Epidermal melanocyte (primary cell): ENCODE data around the gene MYL10.

ENCODE experiments used
- DNase-seq: peaks from one replicate; pipeline ENCODE4 v3.0.0; 2011; ENCODE audit warnings: low spot score; ENCODE audit not compliant: insufficient read length

Gene MYL10

DNA sequence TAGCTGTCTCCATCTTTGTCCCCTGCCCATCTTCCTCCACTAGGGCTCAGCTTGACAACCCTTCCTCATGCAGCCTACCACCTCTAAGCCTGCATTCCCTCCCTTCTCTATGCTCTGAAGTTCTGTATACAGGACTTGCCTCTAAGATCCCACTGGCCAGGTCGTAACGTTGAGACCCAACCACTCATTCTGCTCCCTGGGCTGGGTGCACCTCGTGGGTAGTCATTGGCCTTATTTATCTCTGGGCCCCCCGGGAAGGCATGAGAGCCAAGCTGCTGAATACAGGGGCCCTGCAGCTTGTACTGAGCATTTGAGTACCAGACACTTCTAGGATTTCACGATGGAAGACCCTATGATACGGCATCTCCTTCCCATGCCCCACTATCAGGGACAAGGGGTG, 31.2 kb downstream of the MYL10 start:
- DNase-seq = no peak

DNA sequence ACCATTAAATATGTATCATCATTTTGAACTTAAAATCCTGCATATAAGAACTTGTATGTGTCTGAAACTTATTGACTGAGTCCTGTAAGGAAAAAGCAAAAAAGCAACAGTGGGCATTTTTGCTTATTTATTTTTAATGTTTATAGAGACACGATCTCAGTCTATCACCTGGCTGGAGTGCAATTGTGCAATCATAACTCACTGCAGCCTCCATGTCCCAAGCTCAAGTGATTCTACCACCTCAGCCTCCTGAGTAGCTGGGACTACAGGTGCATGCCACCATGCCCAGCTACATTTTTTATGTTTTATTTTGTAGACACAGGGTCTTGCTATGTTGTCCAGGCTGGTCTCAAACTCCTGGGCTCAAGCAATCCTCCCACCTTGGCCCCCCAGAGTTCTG, 32.2 kb downstream of the MYL10 start:
- no peak for DNase-seq

- DNase-seq = no peak
Observed at GRCh38 chr7:101595766-101596537, 33.1 kb downstream of the MYL10 start.

- no peak for DNase-seq
Observed at GRCh38 chr7:101595246-101595645, 33.9 kb downstream of the MYL10 start.

GRCh38 chr7:101594790-101595189, 34.3 kb downstream of the MYL10 start:
- no peak for DNase-seq

GRCh38 chr7:101593556-101593955, 35.5 kb downstream of the MYL10 start:
- no peak for DNase-seq

- DNase-seq = no peak
Observed at GRCh38 chr7:101591504-101591903, 37.6 kb downstream of the MYL10 start.

GRCh38 chr7:101590663-101591435, 38.2 kb downstream of the MYL10 start:
- DNase-seq = no peak

DNA sequence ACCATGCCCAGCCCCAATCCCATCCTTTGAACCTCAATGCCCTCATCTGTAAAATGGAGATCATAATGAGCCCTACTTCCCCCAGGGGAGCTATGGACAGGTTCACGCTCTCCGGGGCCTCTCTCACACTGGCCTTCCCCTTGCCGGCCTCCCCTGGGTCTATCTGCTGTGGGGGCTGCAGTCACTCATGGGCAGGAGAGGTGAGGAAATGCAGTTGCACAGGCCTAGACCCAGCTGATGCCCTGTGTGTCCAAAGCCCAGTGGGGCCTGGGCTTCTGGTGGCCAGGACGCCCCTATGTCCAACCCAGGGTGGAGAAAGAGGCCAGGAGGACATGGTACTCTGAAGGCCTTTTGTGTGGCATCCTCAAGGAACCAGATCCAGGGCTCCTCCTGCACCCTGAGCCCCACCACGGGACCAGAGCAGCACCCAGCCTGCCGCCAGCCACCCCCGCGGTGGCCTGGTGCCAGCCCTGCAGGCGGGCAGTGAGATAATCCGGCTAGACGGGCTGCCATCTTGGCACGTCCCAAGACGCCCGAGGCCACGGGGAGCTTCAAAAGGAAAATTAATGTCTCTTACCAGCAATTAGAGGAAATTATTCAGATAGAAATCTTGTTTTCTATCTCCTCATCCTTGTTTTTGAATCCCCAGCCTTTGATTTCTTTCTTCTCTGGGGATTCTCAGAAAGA, 39.0 kb downstream of the MYL10 start:
- no peak for DNase-seq

DNA sequence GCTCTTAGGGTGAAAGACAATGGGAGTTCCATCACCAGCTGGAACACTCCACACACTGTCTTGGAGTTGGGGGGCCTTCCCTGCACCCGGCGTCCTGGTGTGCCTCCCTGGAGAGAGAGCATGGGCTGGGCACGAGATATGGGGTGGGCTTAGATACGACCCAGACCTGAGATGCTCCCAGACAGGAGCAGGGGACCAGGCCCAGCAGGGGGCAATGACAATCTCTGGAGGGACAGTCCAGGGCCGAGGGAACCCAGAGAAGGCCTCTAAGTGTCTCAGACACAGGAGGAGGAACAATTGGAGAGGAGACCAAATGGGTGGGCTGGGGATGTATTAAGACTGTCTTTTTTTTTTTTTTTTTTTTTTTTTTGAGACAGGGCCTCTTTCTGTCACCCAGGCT, 40.0 kb downstream of the MYL10 start:
- no peak for DNase-seq

- no peak for DNase-seq
Observed at GRCh38 chr7:101588131-101588935, 40.8 kb downstream of the MYL10 start.

GRCh38 chr7:101586906-101587677, 42.0 kb downstream of the MYL10 start:
- DNase-seq = no peak

GRCh38 chr7:101586078-101586905, 42.8 kb downstream of the MYL10 start:
- no peak for DNase-seq

DNA sequence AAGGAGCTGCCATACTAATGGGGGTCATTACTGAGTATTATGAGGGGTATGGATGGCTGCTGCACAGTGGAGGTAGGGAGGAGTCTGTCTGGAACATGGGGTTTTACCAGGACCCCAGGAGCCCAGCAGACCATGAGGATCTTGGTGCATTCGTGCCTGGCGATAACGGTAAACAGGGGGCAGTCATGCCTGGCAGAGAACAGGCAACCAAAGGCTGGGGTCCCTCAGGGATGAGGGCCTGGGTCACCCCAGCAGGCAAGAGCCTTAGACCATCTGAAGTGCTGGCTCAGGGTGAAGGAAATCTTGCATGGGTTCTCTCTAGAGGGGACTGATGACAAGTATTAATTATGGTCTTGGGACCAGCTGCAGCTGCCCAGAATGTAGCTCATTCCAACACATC, 46.1 kb downstream of the MYL10 start:
- DNase-seq = no peak

DNA sequence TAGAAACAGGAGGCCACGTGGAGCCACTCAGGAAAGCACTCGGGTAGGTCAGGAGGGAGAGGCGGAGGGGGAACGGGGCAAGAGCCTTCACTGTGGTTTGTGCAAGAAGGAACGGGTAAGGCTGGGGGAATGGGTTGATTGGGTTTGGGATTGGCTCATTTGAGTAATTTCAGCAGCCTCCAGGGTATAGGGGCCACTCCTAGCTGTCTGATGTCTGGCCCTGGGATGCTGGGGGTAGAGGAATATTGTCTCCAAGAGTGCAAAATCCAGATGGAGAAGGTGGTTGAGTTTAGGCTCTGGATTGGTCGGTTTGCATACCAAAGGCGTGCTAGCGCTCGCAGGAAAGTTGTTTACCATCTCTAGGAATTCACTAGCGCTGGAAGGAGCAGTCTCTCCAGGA, 47.2 kb downstream of the MYL10 start:
- DNase-seq = no peak

DNA sequence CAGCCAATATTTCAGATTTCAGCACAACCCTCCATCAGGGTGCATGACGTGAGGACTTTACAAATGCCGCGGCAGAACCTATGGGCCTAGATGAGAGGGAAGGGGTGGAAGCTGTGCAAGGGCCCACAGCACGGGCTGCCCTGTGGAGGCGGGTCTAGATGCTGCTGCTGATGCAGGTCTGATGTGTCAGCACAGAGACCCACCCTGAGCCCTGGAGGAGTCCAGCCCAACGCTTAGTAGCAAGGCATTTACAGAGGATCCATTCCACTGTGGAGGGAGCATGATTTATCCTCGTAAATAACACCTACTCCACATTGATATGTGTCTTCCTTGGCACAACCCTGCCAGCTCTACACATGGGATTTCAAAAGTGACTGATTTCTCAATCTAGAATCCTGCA, 48.5 kb downstream of the MYL10 start:
- DNase-seq = no peak

GRCh38 chr7:101578552-101578951, 50.5 kb downstream of the MYL10 start:
- DNase-seq = no peak

- DNase-seq = no peak
Observed at GRCh38 chr7:101576998-101577397, 52.1 kb downstream of the MYL10 start.

- DNase-seq = no peak
Observed at GRCh38 chr7:101575721-101576120, 53.4 kb downstream of the MYL10 start.

DNA sequence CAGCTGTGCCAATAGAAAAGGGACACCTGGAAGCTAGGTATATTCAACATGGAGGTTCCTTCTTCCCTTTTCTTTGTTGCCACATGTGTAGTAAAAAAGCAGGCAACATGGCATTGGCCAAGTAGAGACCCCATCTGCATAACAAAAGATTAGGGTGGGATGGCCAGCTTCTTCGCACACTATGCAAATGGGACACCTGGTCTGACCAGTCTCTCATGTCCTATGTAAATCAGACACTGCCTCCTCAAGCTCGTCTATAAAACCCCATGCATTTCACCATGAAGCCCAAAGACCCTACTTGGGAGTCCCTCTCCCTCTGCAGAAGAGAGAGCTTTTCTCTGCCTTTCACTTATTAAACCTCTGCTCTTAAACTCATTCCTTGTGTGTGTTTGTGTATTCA, 53.9 kb downstream of the MYL10 start:
- DNase-seq = no peak
